BE2C (cell line): ENCODE data around the gene PRKCB.

Experiments
- DNase-seq: peaks from one replicate; pipeline ENCODE4 v3.0.0-alpha.2; 2020
- H3K27me3 ChIP-seq: fragments of 250-450 bp; sonication (Bioruptor Pico); 2 replicates; pipeline ENCODE4 v1.5.1; 2020; ENCODE audit warnings: mild to moderate bottlenecking
- H3K36me3 ChIP-seq: fragments of 250-450 bp; sonication (Bioruptor Pico); 2 replicates; pipeline ENCODE4 v1.5.1; 2020; ENCODE audit warnings: mild to moderate bottlenecking
- H3K4me1 ChIP-seq: fragments of 250-450 bp; sonication (Bioruptor Pico); 2 replicates; pipeline ENCODE4 v1.5.1; 2020
- H3K4me3 ChIP-seq: 2 replicates; pipeline ENCODE4 v1.5.1; 2011; ENCODE audit warnings: low read depth, low read length
- H3K9me3 ChIP-seq: fragments of 250-450 bp; sonication (Bioruptor Pico); 2 replicates; pipeline ENCODE4 v1.5.1; 2020
- TF ChIP-seq, protein P1 (sequence below): IDR thresholded peaks from 2 replicates; pipeline ENCODE4 v1.5.1; 2012; ENCODE audit warnings: mild to moderate bottlenecking, low read depth, low read length

Gene PRKCB

DNA sequence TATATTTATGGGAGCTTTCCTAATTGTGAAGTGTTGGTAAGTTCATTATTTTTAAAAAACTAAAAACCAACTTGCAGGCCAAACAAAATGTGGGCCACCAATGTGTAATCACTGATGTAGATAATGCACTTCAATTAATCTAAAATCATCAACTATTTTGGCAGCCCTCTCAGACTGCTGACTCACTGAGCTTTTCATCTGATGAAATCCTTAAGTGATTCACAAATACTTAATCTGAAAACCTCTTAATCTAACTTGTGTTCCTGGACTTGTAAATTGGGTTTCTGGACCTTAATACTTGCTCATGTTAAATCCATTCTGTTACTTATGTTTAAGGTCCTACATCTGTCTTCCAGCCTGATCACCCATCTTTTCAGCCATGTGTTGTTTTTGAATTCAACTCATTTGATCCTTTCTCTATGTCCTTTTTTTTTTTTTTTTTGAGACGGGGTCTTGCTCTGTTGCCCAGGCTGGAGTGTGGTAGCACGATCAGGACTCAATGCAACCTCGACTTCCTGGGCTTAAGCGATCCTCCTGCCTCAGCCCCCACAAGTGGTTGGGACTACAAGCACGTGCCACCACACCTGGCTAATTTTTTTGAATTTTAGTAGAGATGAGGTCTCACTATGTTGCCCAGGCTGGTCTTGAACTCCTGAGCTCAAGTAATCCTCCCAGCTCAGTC lies 39.0 kb downstream of the PRKCB start:
- H3K4me1 ChIP-seq, result no peaks in the 10 kb centered on the region
- no peaks in the 10 kb centered on the region for H3K27me3 ChIP-seq
- H3K36me3 ChIP-seq, result no peaks in the 10 kb centered on the region
- TF ChIP-seq, protein P1, sequence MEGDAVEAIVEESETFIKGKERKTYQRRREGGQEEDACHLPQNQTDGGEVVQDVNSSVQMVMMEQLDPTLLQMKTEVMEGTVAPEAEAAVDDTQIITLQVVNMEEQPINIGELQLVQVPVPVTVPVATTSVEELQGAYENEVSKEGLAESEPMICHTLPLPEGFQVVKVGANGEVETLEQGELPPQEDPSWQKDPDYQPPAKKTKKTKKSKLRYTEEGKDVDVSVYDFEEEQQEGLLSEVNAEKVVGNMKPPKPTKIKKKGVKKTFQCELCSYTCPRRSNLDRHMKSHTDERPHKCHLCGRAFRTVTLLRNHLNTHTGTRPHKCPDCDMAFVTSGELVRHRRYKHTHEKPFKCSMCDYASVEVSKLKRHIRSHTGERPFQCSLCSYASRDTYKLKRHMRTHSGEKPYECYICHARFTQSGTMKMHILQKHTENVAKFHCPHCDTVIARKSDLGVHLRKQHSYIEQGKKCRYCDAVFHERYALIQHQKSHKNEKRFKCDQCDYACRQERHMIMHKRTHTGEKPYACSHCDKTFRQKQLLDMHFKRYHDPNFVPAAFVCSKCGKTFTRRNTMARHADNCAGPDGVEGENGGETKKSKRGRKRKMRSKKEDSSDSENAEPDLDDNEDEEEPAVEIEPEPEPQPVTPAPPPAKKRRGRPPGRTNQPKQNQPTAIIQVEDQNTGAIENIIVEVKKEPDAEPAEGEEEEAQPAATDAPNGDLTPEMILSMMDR, result no peak
- no peak overlapping the region for H3K4me3 ChIP-seq
- DNase-seq, result no peak
- H3K9me3 ChIP-seq, result no peaks in the 10 kb centered on the region

DNA sequence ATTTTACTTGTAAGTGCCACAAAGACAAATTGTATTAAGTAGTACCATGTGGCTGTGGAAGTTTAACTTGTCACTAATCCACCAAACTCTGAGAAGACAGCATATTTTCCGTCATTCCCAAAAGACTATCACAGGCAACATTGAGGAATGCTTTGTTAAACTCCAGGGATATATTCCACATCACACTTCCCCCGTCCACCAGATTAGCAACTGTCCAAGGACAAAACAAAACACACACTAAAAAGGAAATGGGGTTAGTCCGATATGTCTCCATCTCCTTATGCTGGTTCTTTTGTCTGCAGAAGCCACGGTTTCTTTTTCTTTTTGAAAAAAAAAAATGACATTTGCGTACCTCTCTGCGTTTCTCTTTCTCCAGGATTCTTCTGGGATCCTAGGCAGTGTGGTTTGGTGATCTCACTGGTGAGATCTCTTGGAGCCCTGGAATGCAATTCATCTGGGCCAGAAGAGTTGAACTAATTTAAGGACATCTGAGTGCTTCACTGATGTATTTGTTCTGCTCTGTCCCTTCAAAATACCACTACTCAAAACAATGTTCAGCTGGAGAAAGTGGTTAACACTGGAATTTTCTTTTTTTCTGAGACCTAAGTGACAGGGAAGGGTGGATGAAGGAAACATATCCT lies 40.6 kb downstream of the PRKCB start:
- TF ChIP-seq, protein P1, result no peak
- no peak for DNase-seq
- Histone ChIP-seq H3K9me3 (no peaks in the 10 kb centered on the region), H3K4me3 (no peak overlapping the region), H3K36me3 (no peaks in the 10 kb centered on the region), H3K4me1 (no peaks in the 10 kb centered on the region), H3K27me3 (no peaks in the 10 kb centered on the region)

- Histone ChIP-seq H3K4me3 (no peak overlapping the region), H3K36me3 (no peaks in the 10 kb centered on the region), H3K9me3 (no peaks in the 10 kb centered on the region), H3K27me3 (no peaks in the 10 kb centered on the region), H3K4me1 (no peaks in the 10 kb centered on the region)
- no peak for DNase-seq
- TF ChIP-seq, protein P1, result no peak
Observed at GRCh38 chr16:23877107-23878070, 41.6 kb downstream of the PRKCB start.

DNA sequence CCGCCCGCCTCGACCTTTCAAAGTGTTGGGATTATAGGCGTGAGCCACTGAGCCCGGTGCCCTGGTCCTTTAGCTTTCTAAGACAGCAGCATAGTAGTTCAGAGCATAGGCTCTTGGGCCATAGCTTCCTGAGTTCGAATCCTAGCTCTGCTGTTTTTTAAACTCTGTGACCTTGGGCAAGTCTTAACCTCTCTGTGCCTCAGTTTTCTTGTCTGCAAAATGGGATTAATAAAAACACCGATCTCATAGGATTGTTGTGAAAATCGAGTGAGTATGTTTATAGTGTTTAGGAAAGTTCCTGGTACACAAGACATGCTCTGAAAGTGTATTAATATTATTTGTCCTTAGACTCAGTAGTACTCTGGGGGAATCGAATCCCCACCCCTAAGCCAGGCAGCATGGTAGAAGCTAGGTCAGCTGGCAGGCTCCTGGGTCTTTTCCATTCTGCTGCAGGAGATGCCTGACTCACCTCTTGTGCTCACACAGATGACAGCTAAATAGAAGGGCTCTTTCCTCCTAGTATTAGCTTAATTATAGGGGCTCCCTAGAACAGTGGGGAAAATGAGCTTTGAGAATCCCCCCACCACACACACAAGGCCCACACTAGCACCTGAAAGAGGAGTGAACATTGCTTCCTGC lies 44.1 kb downstream of the PRKCB start:
- Histone ChIP-seq H3K36me3 (no peaks in the 10 kb centered on the region), H3K4me1 (no peaks in the 10 kb centered on the region), H3K9me3 (no peaks in the 10 kb centered on the region), H3K27me3 (no peaks in the 10 kb centered on the region), H3K4me3 (no peak overlapping the region)
- no peak for DNase-seq
- TF ChIP-seq, protein P1, result no peak

- Histone ChIP-seq H3K9me3 (no peaks in the 10 kb centered on the region), H3K4me1 (no peaks in the 10 kb centered on the region), H3K4me3 (no peak overlapping the region), H3K36me3 (no peaks in the 10 kb centered on the region), H3K27me3 (no peaks in the 10 kb centered on the region)
- DNase-seq, result no peak
- TF ChIP-seq, protein P1, result no peak
Observed at GRCh38 chr16:23889189-23889588, 53.4 kb downstream of the PRKCB start.
